Progenitor cell of endocrine pancreas (in vitro differentiated cells): ENCODE measurements around the gene GRM4. TPM values are rescaled to one million over a fixed set of nuclear protein-coding genes. Genes with fewer than 3 reads are reported as not detected.

ENCODE experiments used
- DNase-seq: peaks from one replicate; pipeline ENCODE4 v3.0.0; 2021; ENCODE audit warnings: low spot score; ENCODE audit not compliant: unreplicated experiment
- H3K27ac Mint-ChIP-seq: 2 replicates; pipeline ENCODE4 v1.8.0; 2021; ENCODE audit warnings: mild to moderate bottlenecking, moderate library complexity, mixed read lengths
- H3K27me3 Mint-ChIP-seq: 2 replicates; pipeline ENCODE4 v1.8.0; 2021; ENCODE audit warnings: mixed read lengths
- H3K36me3 Mint-ChIP-seq: 2 replicates; pipeline ENCODE4 v1.8.0; 2022; ENCODE audit warnings: mixed read lengths; ENCODE audit not compliant: insufficient read depth
- H3K4me1 Mint-ChIP-seq: 2 replicates; pipeline ENCODE4 v1.8.0; 2021; ENCODE audit warnings: low read depth, mixed read lengths
- H3K4me3 Mint-ChIP-seq: 2 replicates; pipeline ENCODE4 v1.8.0; 2021; ENCODE audit warnings: low read depth, mild to moderate bottlenecking, moderate library complexity, mixed read lengths
- H3K9me3 Mint-ChIP-seq: 2 replicates; pipeline ENCODE4 v1.8.0; 2021; ENCODE audit warnings: low read depth, mixed read lengths
- microRNA-seq: library from miRNA; unstranded; fragments of <30 nt; microRNA quantifications from one replicate; pipeline ENCODE4 v1.1.0, GENCODE V29; 2020; ENCODE audit warnings: borderline number of aligned reads; ENCODE audit not compliant: unreplicated experiment
- total RNA-seq: library from RNA; stranded (reverse); gene quantifications from 2 replicates; pipeline ENCODE4 v1.2.1, GENCODE V29; 2021
- TF ChIP-seq, protein P1 (sequence below): fragments of 200-600 bp; sonication (generic); IDR thresholded peaks from one replicate; pipeline ENCODE4 v1.5.0; 2021; ENCODE audit warnings: antibody characterized with exemption, mild to moderate bottlenecking; ENCODE audit not compliant: unreplicated experiment

Gene GRM4
- total RNA-seq, 1 donor from 2014 or later, result 0.38 TPM

DNA sequence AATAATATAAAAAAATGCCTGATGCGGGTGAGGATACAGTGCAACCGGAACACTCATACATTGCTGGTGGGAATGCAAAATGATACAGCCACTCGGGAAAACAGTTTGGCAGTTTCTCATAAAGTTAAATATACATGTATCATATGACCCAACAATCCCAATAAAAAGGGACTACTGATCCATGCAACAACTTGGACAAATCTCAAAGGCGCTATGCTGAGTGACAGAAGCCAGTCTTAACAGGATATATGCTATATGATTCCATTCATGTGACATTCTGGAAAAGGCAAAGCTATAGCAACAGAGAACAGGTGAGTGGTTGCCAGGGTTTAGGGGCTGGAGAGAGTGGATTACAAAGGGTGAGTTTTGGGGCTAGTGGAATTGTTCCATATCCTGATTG, 171.9 kb downstream of the GRM4 start:
- peaks cover 4% of the 10 kb centered on the region for H3K4me1 Mint-ChIP-seq
- no peak overlapping the region for H3K27ac Mint-ChIP-seq
- peaks cover 47% of the 10 kb centered on the region for H3K27me3 Mint-ChIP-seq
- TF ChIP-seq, protein P1, sequence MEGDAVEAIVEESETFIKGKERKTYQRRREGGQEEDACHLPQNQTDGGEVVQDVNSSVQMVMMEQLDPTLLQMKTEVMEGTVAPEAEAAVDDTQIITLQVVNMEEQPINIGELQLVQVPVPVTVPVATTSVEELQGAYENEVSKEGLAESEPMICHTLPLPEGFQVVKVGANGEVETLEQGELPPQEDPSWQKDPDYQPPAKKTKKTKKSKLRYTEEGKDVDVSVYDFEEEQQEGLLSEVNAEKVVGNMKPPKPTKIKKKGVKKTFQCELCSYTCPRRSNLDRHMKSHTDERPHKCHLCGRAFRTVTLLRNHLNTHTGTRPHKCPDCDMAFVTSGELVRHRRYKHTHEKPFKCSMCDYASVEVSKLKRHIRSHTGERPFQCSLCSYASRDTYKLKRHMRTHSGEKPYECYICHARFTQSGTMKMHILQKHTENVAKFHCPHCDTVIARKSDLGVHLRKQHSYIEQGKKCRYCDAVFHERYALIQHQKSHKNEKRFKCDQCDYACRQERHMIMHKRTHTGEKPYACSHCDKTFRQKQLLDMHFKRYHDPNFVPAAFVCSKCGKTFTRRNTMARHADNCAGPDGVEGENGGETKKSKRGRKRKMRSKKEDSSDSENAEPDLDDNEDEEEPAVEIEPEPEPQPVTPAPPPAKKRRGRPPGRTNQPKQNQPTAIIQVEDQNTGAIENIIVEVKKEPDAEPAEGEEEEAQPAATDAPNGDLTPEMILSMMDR, result no peak
- no peak overlapping the region for H3K4me3 Mint-ChIP-seq
- peaks cover 2% of the 10 kb centered on the region for H3K36me3 Mint-ChIP-seq
- peaks cover 8% of the 10 kb centered on the region for H3K9me3 Mint-ChIP-seq
- no peak for DNase-seq

DNA sequence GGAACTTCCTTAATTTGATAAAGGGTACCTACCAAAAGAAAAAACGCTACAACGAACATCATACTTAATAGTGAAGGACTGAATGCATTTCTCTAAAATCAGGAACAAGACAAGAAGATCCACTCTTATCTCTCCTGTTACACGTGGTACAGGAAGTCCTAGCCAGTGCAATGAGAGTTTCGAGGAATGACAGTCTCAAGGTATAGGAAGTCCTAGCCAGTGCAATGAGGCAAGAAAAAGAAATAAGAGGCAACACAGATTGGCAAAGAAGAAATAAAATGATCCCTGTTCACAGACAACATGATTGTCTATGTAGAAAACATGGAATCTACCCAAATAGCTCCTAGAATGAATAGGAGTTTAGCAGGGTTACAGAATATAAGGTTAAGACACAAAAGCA, 174.3 kb downstream of the GRM4 start:
- H3K27ac Mint-ChIP-seq, result no peak overlapping the region
- no peak overlapping the region for H3K4me3 Mint-ChIP-seq
- H3K36me3 Mint-ChIP-seq, result peaks cover 2% of the 10 kb centered on the region
- DNase-seq, result no peak
- peaks cover 44% of the 10 kb centered on the region for H3K27me3 Mint-ChIP-seq
- H3K9me3 Mint-ChIP-seq, result peaks cover 8% of the 10 kb centered on the region
- TF ChIP-seq, protein P1, result no peak
- peaks cover 1% of the 10 kb centered on the region for H3K4me1 Mint-ChIP-seq

Small RNAs within 50 kb of the gene (microRNA-seq; reads per million reads assigned to microRNA genes)
- gene MIR1275, result 4.8 reads per million

Other genes starting within 250 kb of the GRM4 start
- gene HMGA1, start 90.8 kb upstream of the GRM4 start, total RNA-seq, result 748 and 769 TPM in 2 replicates
- 5.1 and 5.3 TPM in 2 replicates for gene SMIM29, start 102.9 kb upstream of the GRM4 start, total RNA-seq
- 20.6 and 23.4 TPM in 2 replicates for gene NUDT3, start 246.6 kb upstream of the GRM4 start, total RNA-seq